Stimulated activated naive CD8-positive, alpha-beta T cell treated with anti-CD3 and anti-CD28 coated beads, Interleukin-15, amount 100 ng/mL, for 72 hours (primary cell): ENCODE measurements around the gene MYBPH.

Source experiments
- ATAC-seq: fragments of 150-1000 bp; cut with Tn5 transposase; 2 replicates; pipeline ENCODE4 v1.10.0; 2021; ENCODE audit warnings: mild to moderate bottlenecking, moderate library complexity
- DNase-seq, 2 donors: peaks; one replicate each; pipeline ENCODE4 v3.0.0; 2021 to 2022
- H3K27ac Mint-ChIP-seq, 2 donors: one replicate each; pipeline ENCODE4 v1.8.0; 2022; ENCODE audit warnings: mild to moderate bottlenecking in 2 of 2, mixed read lengths in 2 of 2, moderate library complexity in 2 of 2
- H3K27me3 Mint-ChIP-seq: one replicate; pipeline ENCODE4 v1.8.0; 2022; ENCODE audit warnings: mixed read lengths
- H3K4me1 Mint-ChIP-seq: one replicate; pipeline ENCODE4 v1.8.0; 2022; ENCODE audit warnings: mild to moderate bottlenecking, mixed read lengths
- H3K4me3 Mint-ChIP-seq, 2 donors: one replicate each; pipeline ENCODE4 v1.8.0; 2022; ENCODE audit warnings: mild to moderate bottlenecking in 2 of 2, mixed read lengths in 2 of 2, moderate library complexity in 1 of 2
- H3K9me3 Mint-ChIP-seq, 2 donors: one replicate each; pipeline ENCODE4 v1.8.0; 2022; ENCODE audit warnings: mixed read lengths in 2 of 2

Gene MYBPH

DNA sequence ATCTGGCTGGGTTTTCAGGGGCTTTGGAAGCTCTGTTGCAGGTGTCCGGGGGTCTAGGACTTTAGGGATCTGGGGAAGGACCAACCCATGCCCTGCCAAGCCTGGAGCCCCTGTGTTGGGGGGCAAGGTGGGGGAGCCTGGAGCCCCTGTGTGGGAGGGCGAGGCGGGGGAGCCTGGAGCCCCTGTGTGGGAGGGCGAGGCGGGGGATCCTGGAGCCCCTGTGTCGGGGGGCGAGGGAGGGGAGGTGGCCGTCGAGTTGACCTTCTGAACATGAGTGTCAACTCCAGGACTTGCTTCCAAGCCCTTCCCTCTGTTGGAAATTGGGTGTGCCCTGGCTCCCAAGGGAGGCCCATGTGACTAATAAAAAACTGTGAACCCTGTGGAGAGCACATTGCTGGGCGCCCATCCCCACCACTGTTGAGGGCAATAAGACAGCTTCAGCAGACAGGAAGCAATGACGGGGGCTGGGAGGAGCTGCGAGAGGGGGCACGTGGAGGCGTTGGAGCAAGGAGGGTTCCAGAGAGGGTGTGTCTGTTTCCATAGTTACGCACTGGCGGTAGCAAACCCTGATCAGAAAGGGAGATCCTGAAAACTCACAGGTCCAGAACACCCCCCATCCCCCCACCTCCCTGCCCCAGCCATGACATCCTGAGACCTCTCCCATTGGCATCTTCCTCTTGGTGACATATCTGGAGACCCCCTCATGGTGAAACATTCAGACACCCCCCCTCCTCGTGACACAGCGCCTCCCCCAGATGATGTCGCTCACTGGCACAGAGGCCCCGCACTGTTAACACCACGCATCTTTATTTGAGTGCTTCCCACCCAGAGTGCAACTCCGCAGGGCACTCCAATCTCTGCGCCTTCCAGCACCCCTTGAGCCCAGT, 8.4 kb downstream of the MYBPH start:
- Mint-ChIP-seq H3K9me3 (no peaks in the 10 kb centered on the region), H3K27me3 (peaks cover 13% of the 10 kb centered on the region), H3K27ac (no peak overlapping the region), H3K4me3 (no peak overlapping the region), H3K4me1 (peaks cover 11% of the 10 kb centered on the region)
- DNase-seq (no peak), ATAC-seq (peak; percentile 26)

- H3K27ac Mint-ChIP-seq: peak overlapping the region; percentile 19 to 42
- no peaks in the 10 kb centered on the region for H3K9me3 Mint-ChIP-seq
- H3K4me3 Mint-ChIP-seq: no peak overlapping the region
- DNase-seq (no peak), ATAC-seq (peak; percentile 39)
- H3K4me1 Mint-ChIP-seq: peaks cover 11% of the 10 kb centered on the region
- peaks cover 18% of the 10 kb centered on the region for H3K27me3 Mint-ChIP-seq
Observed at GRCh38 chr1:203166192-203166940, 9.3 kb downstream of the MYBPH start.

DNA sequence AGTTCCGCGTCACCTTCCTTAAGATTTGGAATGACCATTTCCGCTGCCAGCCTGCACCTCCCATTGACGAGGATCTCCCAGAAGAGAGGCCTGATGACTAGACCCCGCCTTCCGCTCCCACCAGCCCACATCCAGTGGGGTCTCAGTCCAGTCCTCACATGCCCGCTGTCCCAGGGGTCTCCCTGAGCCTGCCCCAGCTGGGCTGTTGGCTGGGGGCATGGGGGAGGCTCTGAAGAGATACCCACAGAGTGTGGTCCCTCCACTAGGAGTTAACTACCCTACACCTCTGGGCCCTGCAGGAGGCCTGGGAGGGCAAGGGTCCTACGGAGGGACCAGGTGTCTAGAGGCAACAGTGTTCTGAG, 9.8 kb downstream of the MYBPH start:
- Mint-ChIP-seq H3K4me3 (no peak overlapping the region), H3K27ac (no peak overlapping the region), H3K9me3 (no peaks in the 10 kb centered on the region), H3K27me3 (peaks cover 18% of the 10 kb centered on the region), H3K4me1 (peaks cover 11% of the 10 kb centered on the region)
- ATAC-seq (no peak), DNase-seq (no peak)

- DNase-seq: no peak
- ATAC-seq: no peak
- H3K4me3 Mint-ChIP-seq: no peak overlapping the region
- peaks cover 11% of the 10 kb centered on the region for H3K4me1 Mint-ChIP-seq
- H3K9me3 Mint-ChIP-seq: no peaks in the 10 kb centered on the region
- H3K27ac Mint-ChIP-seq: no peak overlapping the region
- peaks cover 18% of the 10 kb centered on the region for H3K27me3 Mint-ChIP-seq
Observed at GRCh38 chr1:203165101-203165799, 10.4 kb downstream of the MYBPH start.

- ATAC-seq: no peak
- Mint-ChIP-seq H3K27me3 (peaks cover 25% of the 10 kb centered on the region), H3K4me3 (no peak overlapping the region), H3K4me1 (peaks cover 11% of the 10 kb centered on the region), H3K9me3 (peaks cover 0 to 2% of the 10 kb centered on the region in 2 donors), H3K27ac (no peak overlapping the region)
- DNase-seq: no peak
Observed at GRCh38 chr1:203163891-203164635, 11.6 kb downstream of the MYBPH start.

DNA sequence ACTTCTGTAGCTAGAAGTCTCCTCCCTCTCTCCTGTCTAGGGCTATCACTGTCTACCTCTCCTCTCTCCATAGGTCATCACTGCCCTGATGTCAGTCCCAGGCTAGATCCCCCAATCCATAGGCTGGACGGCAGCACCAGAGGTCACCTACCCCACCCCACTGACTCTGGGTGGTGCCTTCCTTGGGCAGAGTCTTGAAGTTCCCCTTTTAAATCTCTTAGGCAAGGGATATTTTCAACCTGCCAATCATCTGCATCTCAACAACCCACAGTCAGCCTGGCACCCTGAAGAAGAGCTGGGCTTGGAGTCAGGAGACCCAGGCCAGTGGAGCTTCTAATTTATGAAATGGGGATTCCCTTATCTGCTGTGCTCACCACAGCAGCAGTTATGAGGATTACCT, 13.2 kb downstream of the MYBPH start:
- H3K9me3 Mint-ChIP-seq: peaks cover 0 to 6% of the 10 kb centered on the region in 2 donors
- H3K27me3 Mint-ChIP-seq: peaks cover 28% of the 10 kb centered on the region
- peaks cover 9% of the 10 kb centered on the region for H3K4me1 Mint-ChIP-seq
- ATAC-seq (no peak), DNase-seq (no peak)
- no peak overlapping the region for H3K27ac Mint-ChIP-seq
- no peak overlapping the region for H3K4me3 Mint-ChIP-seq

GRCh38 chr1:203161703-203162102, 13.9 kb downstream of the MYBPH start:
- peaks cover 28% of the 10 kb centered on the region for H3K27me3 Mint-ChIP-seq
- H3K27ac Mint-ChIP-seq: no peak overlapping the region
- ATAC-seq: no peak
- H3K4me3 Mint-ChIP-seq: no peak overlapping the region
- H3K9me3 Mint-ChIP-seq: peaks cover 0 to 6% of the 10 kb centered on the region in 2 donors
- no peak for DNase-seq
- peaks cover 4% of the 10 kb centered on the region for H3K4me1 Mint-ChIP-seq

DNA sequence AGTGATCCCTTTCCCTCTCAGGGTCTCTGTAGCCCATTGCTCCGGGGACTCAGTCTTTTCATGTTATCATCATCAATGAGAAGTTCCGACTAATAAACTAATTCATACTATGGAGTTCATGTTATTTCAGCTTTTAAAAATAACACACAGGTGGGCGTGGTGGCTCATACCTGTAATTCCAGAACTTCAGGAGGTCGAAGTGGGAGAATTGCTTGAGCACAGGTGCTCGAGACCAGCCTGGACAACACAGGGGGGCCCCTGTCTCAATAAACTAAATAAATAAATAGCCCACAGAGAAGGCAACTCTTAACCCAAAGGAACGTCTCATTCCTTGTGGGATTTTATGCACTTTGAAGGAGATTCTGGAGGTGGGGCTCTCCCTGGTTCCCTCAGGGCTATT, 14.5 kb downstream of the MYBPH start:
- Mint-ChIP-seq H3K27me3 (peaks cover 28% of the 10 kb centered on the region), H3K4me1 (no peaks in the 10 kb centered on the region), H3K4me3 (no peak overlapping the region), H3K9me3 (peaks cover 0 to 6% of the 10 kb centered on the region in 2 donors), H3K27ac (no peak overlapping the region)
- ATAC-seq: no peak
- DNase-seq: no peak

DNA sequence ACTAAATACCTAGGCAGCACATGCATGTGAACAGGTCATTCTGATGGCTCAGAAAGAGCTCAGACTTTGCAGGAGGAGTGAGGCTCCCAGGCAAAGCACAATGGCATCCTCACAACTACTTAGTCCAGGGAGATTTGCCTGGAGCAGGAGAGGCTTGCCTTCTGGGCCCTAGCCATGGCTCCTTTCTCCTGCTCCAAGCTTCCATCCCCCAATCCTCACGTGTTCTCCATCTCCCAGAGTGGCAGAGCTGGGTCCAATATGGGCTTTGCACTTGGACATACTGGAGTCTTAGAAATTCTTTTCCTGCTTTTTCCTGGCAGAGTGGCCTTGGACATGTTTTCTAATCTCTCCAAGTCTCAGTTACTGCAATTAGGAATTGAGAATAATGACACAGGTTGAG, 15.8 kb downstream of the MYBPH start:
- Mint-ChIP-seq H3K4me1 (no peaks in the 10 kb centered on the region), H3K27me3 (peaks cover 28% of the 10 kb centered on the region), H3K27ac (no peak overlapping the region), H3K4me3 (no peak overlapping the region), H3K9me3 (peaks cover 0 to 6% of the 10 kb centered on the region in 2 donors)
- no peak for DNase-seq
- no peak for ATAC-seq

DNA sequence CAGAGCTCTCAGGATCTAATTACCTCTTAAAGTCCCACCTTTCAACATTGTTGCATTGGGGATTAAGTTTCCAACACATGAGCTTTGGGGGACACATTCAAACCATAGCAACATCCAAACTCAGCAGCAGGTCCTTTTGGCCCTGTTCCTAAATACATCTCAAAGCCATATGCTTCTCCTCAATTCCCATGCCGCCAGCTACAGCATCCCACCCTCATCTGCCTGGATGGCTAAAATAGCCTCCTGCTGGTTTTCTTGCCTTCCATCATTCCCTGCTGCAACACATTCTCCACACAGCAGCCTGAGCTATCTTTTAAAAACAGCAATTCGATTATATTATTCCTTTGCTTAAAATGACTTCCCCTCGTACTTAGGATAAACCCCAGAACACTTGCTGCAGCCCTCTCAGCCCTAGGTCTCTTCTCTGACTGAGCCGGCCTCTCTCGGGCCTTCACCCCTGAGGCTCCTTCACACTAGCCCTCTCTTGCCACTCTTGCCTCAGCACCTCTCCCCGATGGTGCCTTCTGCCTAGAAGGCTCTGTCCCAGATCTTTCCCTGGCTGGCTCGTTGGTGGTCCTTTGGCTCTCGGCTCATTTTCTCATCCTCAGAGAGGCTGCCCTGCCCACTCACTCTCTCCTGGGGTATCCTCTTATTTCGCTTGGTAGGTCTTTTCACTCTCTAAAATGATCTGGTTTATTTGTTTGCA, 16.5 kb downstream of the MYBPH start:
- H3K27ac Mint-ChIP-seq: no peak overlapping the region
- DNase-seq (no peak), ATAC-seq (no peak)
- peaks cover 28% of the 10 kb centered on the region for H3K27me3 Mint-ChIP-seq
- H3K9me3 Mint-ChIP-seq: peaks cover 0 to 6% of the 10 kb centered on the region in 2 donors
- H3K4me1 Mint-ChIP-seq: no peaks in the 10 kb centered on the region
- no peak overlapping the region for H3K4me3 Mint-ChIP-seq

DNA sequence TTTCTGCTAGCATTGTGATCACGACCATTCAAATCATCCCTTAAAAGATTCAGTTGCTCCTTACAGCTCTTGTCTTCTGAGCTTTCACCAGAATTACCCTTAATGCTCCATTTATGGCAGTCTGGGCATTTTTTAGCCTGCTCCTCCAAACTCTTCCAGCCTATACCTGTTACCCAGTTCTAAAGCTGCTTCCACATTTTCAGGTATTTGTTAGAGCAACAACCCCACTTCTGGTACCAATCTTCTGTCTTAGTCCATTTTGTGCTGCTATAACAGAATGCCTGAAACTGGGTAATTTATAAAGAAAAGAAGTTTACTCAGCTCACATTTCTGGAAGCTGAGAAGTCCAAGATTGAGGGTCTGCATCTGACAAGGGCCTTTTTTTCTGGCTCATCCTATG, 17.2 kb downstream of the MYBPH start:
- no peak overlapping the region for H3K4me3 Mint-ChIP-seq
- H3K27ac Mint-ChIP-seq: no peak overlapping the region
- ATAC-seq (no peak), DNase-seq (no peak)
- no peaks in the 10 kb centered on the region for H3K4me1 Mint-ChIP-seq
- H3K9me3 Mint-ChIP-seq: peaks cover 0 to 6% of the 10 kb centered on the region in 2 donors
- peaks cover 27% of the 10 kb centered on the region for H3K27me3 Mint-ChIP-seq

DNA sequence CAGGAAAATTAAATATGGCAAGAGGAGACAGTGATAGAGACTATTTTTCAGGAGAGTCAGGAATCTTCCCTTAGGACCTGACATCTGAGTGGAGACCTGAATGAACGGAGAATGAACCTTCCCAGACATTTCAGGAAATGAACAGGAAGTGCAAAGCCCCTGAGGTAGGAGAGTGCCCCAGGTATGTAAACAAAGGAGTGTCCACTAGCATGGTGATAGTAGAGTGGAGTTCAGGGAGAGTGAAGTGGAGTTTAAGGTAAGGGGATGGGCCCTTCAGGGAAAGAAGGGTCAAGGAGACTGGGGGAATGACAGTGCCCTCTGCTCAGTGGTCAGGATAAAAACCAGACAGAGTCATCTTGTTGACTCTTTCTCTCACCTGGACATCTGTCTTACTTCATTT, 19.3 kb downstream of the MYBPH start:
- ATAC-seq (no peak), DNase-seq (no peak)
- no peaks in the 10 kb centered on the region for H3K4me1 Mint-ChIP-seq
- H3K27ac Mint-ChIP-seq: no peak overlapping the region
- H3K9me3 Mint-ChIP-seq: peaks cover 0 to 6% of the 10 kb centered on the region in 2 donors
- H3K27me3 Mint-ChIP-seq: peaks cover 11% of the 10 kb centered on the region
- H3K4me3 Mint-ChIP-seq: no peak overlapping the region

- ATAC-seq (no peak), DNase-seq (no peak)
- peaks cover 4% of the 10 kb centered on the region for H3K27me3 Mint-ChIP-seq
- no peak overlapping the region for H3K4me3 Mint-ChIP-seq
- H3K9me3 Mint-ChIP-seq: peaks cover 0 to 5% of the 10 kb centered on the region in 2 donors
- no peaks in the 10 kb centered on the region for H3K4me1 Mint-ChIP-seq
- H3K27ac Mint-ChIP-seq: no peak overlapping the region
Observed at GRCh38 chr1:203153989-203154821, 21.4 kb downstream of the MYBPH start.
